Sigmoid colon (tissue), 7 donors: ENCODE measurements around the gene OR52E5. TPM values are rescaled to one million over a fixed set of nuclear protein-coding genes. Genes with fewer than 3 reads are reported as not detected.
A peak's percentile ranks its signal among the peaks of the same experiment; 100 is the strongest.

Experiments used
- DNase-seq: peaks from one replicate; pipeline ENCODE4 v3.0.0-alpha.2; 2019
- H3K27ac ChIP-seq, 4 donors: fragments of 200-600 bp; sonication (generic); one replicate each; pipeline ENCODE4 v1.5.1; 2016 to 2019; ENCODE audit warnings: mild to moderate bottlenecking in 1 of 4
- H3K27me3 ChIP-seq, 3 donors: fragments of 200-600 bp; sonication (generic); one replicate each; pipeline ENCODE4 v1.5.1; 2019; ENCODE audit warnings: mild to moderate bottlenecking in 1 of 3
- H3K36me3 ChIP-seq, 4 donors: fragments of 200-600 bp; sonication (generic); one replicate each; pipeline ENCODE4 v1.5.1; 2016 to 2019
- H3K4me1 ChIP-seq, 4 donors: fragments of 200-600 bp; sonication (generic); one replicate each; pipeline ENCODE4 v1.5.1; 2017 to 2019
- H3K4me3 ChIP-seq, 4 donors: fragments of 200-600 bp; sonication (generic); one replicate each; pipeline ENCODE4 v1.5.1; 2017 to 2019; ENCODE audit warnings: mild to moderate bottlenecking in 2 of 4, moderate library complexity in 1 of 4
- H3K9me3 ChIP-seq, 4 donors: fragments of 200-600 bp in 3 of 4; sonication (generic) in 3 of 4; one replicate each; pipeline versions ENCODE4 v1.5.1 to v1.6.1; 2013 to 2019
- EP300 ChIP-seq, 4 donors: sonication (generic); formaldehyde crosslinking; IDR thresholded peaks; one replicate each; pipeline ENCODE4 v1.6.1; 2017; ENCODE audit warnings: antibody characterized with exemption in 4 of 4
- POLR2A ChIP-seq, 2 donors: fragments of 450-650 bp; IDR thresholded peaks; one replicate each; pipeline ENCODE4 v1.6.1; 2016; ENCODE audit warnings: antibody characterized with exemption in 2 of 2, mild to moderate bottlenecking in 2 of 2, moderate library complexity in 2 of 2
- POLR2AphosphoS5 ChIP-seq, 4 donors: sonication (generic); formaldehyde crosslinking; IDR thresholded peaks; one replicate each; pipeline ENCODE4 v1.6.1; 2017; ENCODE audit warnings: antibody characterized with exemption in 4 of 4
- WGBS, 2 donors: extraction: QIAGEN DNeasy Blood & Tissue Kit; methylation state at CpG; one replicate each; pipeline ENCODE4 v1.1.7; 2013; 5-methylcytosine and 5-hydroxymethylcytosine counted together
- intact Hi-C: fragments of 100-400 bp; cut with DNase I; formaldehyde crosslinking; loops from one replicate; pipeline ENCODE4 v1.15.1; 2023
- polyA plus RNA-seq, 3 donors: library from polyadenylated mRNA; stranded (reverse); fragments of 200-250 nt; gene quantifications; one replicate each; pipeline ENCODE4 v1.2.3, GENCODE V29; 2013
- total RNA-seq, 4 donors: library from RNA; depleted of rRNA; stranded (reverse); fragments of >200 nt; gene quantifications; one replicate each; pipeline ENCODE4 v1.1.0, GENCODE V29; 2016
- TF ChIP-seq, protein P1 (sequence below), 4 experiments: fragments of 450-650 bp in 3 of 4; fragments of 200-600 bp in 1 of 4; IDR thresholded peaks; one replicate each; pipeline ENCODE4 v1.5.1; 2016 to 2019; ENCODE audit warnings: antibody characterized with exemption in 4 of 4, mild to moderate bottlenecking in 3 of 4, moderate library complexity in 2 of 4
- donor health status: healthy with polysubstance abuse.
- donor health status: Bipolar disorder and iron deficiency.
- donor health status: healthy.

Gene OR52E5
- total and polyA plus RNA-seq, 7 donors = not detected

DNA sequence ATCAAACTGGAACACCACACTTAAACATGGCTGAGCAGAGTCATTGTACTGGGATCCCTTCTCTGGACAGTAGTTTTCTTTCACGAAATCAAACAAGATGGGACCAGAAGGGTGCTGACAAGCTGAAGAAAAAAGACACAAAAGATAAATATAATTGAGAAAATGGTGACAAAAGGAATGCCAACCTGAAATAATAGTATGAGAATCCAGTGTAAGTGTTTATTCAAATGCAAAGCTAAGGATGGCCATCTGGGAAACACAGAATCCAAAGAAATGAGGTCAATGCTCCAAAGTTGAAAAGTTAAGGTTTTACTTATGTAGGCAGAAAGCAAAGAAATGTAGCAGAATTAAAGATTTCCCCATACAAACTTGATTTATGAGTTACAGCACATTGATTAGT, 5.3 kb upstream of the OR52E5 start:
- no peaks in the 10 kb centered on the region for H3K9me3 ChIP-seq
- 76 to 84% methylated on average over 1 of the region's 1 CpG for WGBS, 2 donors
- no peak overlapping the region for H3K27ac ChIP-seq
- H3K4me1 ChIP-seq = no peaks in the 10 kb centered on the region
- H3K36me3 ChIP-seq = no peaks in the 10 kb centered on the region
- no peaks in the 10 kb centered on the region for H3K27me3 ChIP-seq
- no peak for TF ChIP-seq POLR2AphosphoS5 (IDR thresholded peaks at IDR 0.05)
- no peak for TF ChIP-seq EP300 (IDR thresholded peaks at IDR 0.05)
- TF ChIP-seq POLR2A (IDR thresholded peaks at IDR 0.05) = no peak
- TF ChIP-seq, protein P1, sequence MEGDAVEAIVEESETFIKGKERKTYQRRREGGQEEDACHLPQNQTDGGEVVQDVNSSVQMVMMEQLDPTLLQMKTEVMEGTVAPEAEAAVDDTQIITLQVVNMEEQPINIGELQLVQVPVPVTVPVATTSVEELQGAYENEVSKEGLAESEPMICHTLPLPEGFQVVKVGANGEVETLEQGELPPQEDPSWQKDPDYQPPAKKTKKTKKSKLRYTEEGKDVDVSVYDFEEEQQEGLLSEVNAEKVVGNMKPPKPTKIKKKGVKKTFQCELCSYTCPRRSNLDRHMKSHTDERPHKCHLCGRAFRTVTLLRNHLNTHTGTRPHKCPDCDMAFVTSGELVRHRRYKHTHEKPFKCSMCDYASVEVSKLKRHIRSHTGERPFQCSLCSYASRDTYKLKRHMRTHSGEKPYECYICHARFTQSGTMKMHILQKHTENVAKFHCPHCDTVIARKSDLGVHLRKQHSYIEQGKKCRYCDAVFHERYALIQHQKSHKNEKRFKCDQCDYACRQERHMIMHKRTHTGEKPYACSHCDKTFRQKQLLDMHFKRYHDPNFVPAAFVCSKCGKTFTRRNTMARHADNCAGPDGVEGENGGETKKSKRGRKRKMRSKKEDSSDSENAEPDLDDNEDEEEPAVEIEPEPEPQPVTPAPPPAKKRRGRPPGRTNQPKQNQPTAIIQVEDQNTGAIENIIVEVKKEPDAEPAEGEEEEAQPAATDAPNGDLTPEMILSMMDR (IDR thresholded peaks at IDR 0.05) = no peak
- intact Hi-C loops = no loop called here
- no peak overlapping the region for H3K4me3 ChIP-seq
- no peak for DNase-seq

DNA sequence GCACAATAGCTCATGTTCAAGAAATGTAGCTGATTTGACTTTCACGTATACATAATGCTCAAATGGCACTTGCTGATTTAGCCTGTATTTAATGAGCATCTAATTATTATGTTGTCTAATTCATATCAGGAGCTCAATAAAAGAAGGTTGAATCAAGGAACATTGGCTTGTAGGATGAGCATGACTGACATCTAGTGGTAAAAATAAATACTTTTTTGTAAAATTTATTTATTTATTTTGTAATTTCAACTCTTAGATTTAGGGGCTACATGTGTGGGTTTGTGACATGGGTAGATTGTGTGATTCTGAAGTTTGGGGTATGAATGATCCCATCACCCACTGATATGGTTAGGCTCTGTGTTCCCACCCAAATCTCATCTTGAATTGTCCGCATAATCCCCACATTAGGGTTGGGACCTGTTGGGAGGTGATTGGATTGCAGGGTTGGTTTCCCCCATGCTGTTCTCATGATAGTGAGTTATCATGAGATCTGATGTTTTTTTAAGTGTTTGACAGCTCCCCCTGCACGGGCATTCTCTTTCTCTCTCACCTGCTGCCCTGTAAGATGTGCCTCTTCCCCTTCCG, 1.7 kb upstream of the OR52E5 start:
- no peaks in the 10 kb centered on the region for H3K27me3 ChIP-seq
- no peak for DNase-seq
- TF ChIP-seq EP300 (IDR thresholded peaks at IDR 0.05) = no peak
- TF ChIP-seq, protein P1 (IDR thresholded peaks at IDR 0.05) = peak in 1 of 4 experiments; percentile 32
- TF ChIP-seq POLR2AphosphoS5 (IDR thresholded peaks at IDR 0.05) = no peak
- no peak overlapping the region for H3K4me3 ChIP-seq
- no peaks in the 10 kb centered on the region for H3K9me3 ChIP-seq
- H3K4me1 ChIP-seq = no peaks in the 10 kb centered on the region
- intact Hi-C loops = no loop called here
- no peaks in the 10 kb centered on the region for H3K36me3 ChIP-seq
- WGBS, 2 donors = 62 to 66% methylated on average over 4 of the region's 4 CpGs
- no peak overlapping the region for H3K27ac ChIP-seq

DNA sequence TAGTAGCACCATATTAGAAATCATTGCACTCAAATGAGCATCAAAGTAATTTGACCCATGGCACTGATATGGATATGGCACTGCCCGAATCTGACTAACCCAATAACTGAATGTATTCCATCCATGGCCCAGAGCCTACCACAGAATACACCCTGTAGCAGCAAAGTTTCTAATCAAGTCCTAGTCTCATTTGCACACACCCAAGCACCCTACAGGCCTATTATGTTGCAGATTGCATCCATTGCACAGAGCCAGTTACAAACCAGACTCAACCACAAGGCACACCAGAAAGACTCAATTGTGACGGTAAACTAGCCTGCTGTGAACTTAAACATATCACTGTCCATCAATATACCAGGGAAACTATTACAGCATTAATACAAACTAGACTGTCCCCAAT, 6.5 kb downstream of the OR52E5 start:
- 86 to 92% methylated on average over 2 of the region's 2 CpGs for WGBS, 2 donors
- DNase-seq = no peak
- Histone ChIP-seq H3K27me3 (no peaks in the 10 kb centered on the region), H3K9me3 (no peaks in the 10 kb centered on the region), H3K4me1 (no peaks in the 10 kb centered on the region), H3K36me3 (no peaks in the 10 kb centered on the region), H3K27ac (no peak overlapping the region), H3K4me3 (no peak overlapping the region)
- TF ChIP-seq, protein P1 (IDR thresholded peaks at IDR 0.05) = no peak
- TF ChIP-seq POLR2AphosphoS5 (IDR thresholded peaks at IDR 0.05) = no peak
- TF ChIP-seq POLR2A (IDR thresholded peaks at IDR 0.05) = no peak
- TF ChIP-seq EP300 (IDR thresholded peaks at IDR 0.05) = no peak
- intact Hi-C loops = no loop called here

DNA sequence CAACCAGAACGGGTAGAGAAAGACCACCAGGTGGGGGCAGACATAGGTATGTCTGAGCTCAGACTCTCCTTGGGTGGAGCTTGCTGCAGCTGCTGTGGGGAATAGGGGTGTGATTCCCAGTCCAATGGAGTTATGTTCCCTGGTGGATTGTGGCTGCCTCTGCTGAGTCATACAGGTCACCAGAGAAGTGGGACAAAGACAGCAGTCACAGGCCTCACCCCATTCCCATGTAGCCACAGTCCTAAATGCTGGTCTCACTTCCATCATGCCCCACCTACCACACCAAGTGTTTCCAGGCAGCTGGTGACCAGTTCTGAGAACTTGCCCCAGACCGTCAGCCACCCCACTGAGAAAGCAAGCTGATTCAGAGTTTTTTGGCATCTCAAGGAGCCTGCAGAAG, 17.5 kb downstream of the OR52E5 start:
- Histone ChIP-seq H3K4me1 (no peaks in the 10 kb centered on the region), H3K27me3 (no peaks in the 10 kb centered on the region), H3K4me3 (no peak overlapping the region), H3K9me3 (no peaks in the 10 kb centered on the region), H3K27ac (no peak overlapping the region), H3K36me3 (no peaks in the 10 kb centered on the region)
- 79 to 83% methylated on average over 2 of the region's 2 CpGs for WGBS, 2 donors
- no peak for TF ChIP-seq POLR2AphosphoS5 (IDR thresholded peaks at IDR 0.05)
- no peak for TF ChIP-seq POLR2A (IDR thresholded peaks at IDR 0.05)
- TF ChIP-seq, protein P1 (IDR thresholded peaks at IDR 0.05) = no peak
- TF ChIP-seq EP300 (IDR thresholded peaks at IDR 0.05) = no peak
- intact Hi-C loops = no loop called here
- DNase-seq = no peak
